CD4-positive, alpha-beta memory T cell (primary cell): ENCODE results near the gene CAMK2G. TPM values are rescaled to one million over a fixed set of nuclear protein-coding genes. Genes with fewer than 3 reads are reported as not detected.

ENCODE experiments used
- CTCF ChIA-PET: fragments of 350-600 bp; sonication (Branson Sonifier 250); formaldehyde crosslinking; loops from one replicate; lab custom pipeline; 2021; ENCODE audit warnings: inconsistent platforms; ENCODE audit not compliant: partially characterized antibody; lab: Charles Lee
- POLR2A ChIA-PET: fragments of 350-600 bp; sonication (Branson Sonifier 250); formaldehyde crosslinking; loops from one replicate; lab custom pipeline; 2021; ENCODE audit not compliant: partially characterized antibody; lab: Charles Lee
- DNase-seq, 5 donors: peaks; one replicate each; pipeline versions ENCODE4 v3.0.0 to v3.0.0-alpha.2; 2020 to 2022; ENCODE audit warnings: mixed read lengths in 1 of 5
- H3K27ac ChIP-seq: one replicate; pipeline ENCODE4 v1.7.0; 2013; ENCODE audit warnings: low read depth, low read length
- H3K27me3 ChIP-seq: 2 replicates; pipeline ENCODE4 v1.7.0; 2013; ENCODE audit warnings: mild to moderate bottlenecking, low read length, moderate library complexity; ENCODE audit not compliant: insufficient read depth
- H3K36me3 ChIP-seq: 2 replicates; pipeline ENCODE4 v1.7.0; 2013; ENCODE audit warnings: mild to moderate bottlenecking, low read length, moderate library complexity; ENCODE audit not compliant: insufficient read depth
- H3K4me1 ChIP-seq: 2 replicates; pipeline ENCODE4 v1.7.0; 2013; ENCODE audit warnings: mild to moderate bottlenecking, low read length, moderate library complexity; ENCODE audit not compliant: insufficient read depth
- H3K4me3 ChIP-seq, 2 donors: one replicate each; pipeline ENCODE4 v1.7.0; 2013; ENCODE audit warnings: low read length in 2 of 2, mild to moderate bottlenecking in 1 of 2
- H3K9me3 ChIP-seq, 2 donors: one replicate each; pipeline ENCODE4 v1.7.0; 2013; ENCODE audit warnings: low read length in 2 of 2, control low read depth in 1 of 2; ENCODE audit not compliant: control insufficient read depth in 1 of 2
- H3K27ac Mint-ChIP-seq, 7 donors: one replicate each; pipeline ENCODE4 v1.8.0; 2020 to 2021; ENCODE audit warnings: mixed read lengths in 7 of 7, mild to moderate bottlenecking in 6 of 7, inconsistent platforms in 3 of 7, moderate library complexity in 3 of 7
- H3K27me3 Mint-ChIP-seq, 2 donors: one replicate each; pipeline ENCODE4 v1.8.0; 2020 to 2021; ENCODE audit warnings: mixed read lengths in 2 of 2
- H3K36me3 Mint-ChIP-seq, 2 donors: one replicate each; pipeline ENCODE4 v1.8.0; 2020 to 2021; ENCODE audit warnings: mixed read lengths in 2 of 2, inconsistent platforms in 1 of 2, mild to moderate bottlenecking in 1 of 2
- H3K4me1 Mint-ChIP-seq, 4 donors: one replicate each; pipeline ENCODE4 v1.8.0; 2020 to 2021; ENCODE audit warnings: mixed read lengths in 4 of 4, mild to moderate bottlenecking in 1 of 4
- H3K4me3 Mint-ChIP-seq, 8 donors: one replicate each; pipeline ENCODE4 v1.8.0; 2020 to 2021; ENCODE audit warnings: mixed read lengths in 8 of 8, mild to moderate bottlenecking in 7 of 8, moderate library complexity in 6 of 8, inconsistent platforms in 3 of 8
- H3K9me3 Mint-ChIP-seq, 8 donors: one replicate each; pipeline ENCODE4 v1.8.0; 2020 to 2021; ENCODE audit warnings: mixed read lengths in 8 of 8, mild to moderate bottlenecking in 5 of 8, inconsistent platforms in 3 of 8, moderate library complexity in 1 of 8
- intact Hi-C: fragments of 100-400 bp; cut with micrococcal nuclease; formaldehyde crosslinking; loops from one replicate; pipeline ENCODE4 v1.15.1; 2023
- polyA plus RNA-seq, 2 donors: library from polyadenylated mRNA; unstranded; fragments of 300-500 nt; fragmentation: Illumina TruSeq; gene quantifications; one replicate each; pipeline ENCODE4 v1.2.3, GENCODE V29; 2021
- total RNA-seq, 2 experiments: library from RNA; stranded (reverse); gene quantifications; one replicate each; pipeline ENCODE4 v1.2.3, GENCODE V29; 2021

CAMK2G gene
- total and polyA plus RNA-seq, 4 experiments from 2014 or later = 3.8 to 70.4 (median 36.0) TPM

DNA sequence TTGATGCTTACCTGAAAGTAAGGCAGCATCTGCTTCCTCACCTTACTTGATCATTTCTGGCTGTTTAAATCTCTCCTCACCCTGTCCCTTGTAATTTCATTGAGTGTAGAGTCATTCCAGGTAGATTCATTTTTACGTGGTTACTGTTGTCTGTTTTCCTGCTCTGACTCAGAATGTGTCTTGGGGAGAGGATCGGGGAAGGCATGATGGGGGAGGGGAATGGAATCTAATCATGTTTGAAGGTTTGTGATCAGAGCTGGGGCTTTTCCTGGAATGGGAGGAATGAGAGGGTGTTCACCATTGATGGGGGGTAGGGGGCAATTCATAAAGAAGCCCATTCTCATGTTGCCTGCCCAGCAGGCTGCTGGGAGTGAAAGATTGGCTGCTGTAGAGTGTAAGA is 111.4 kb downstream of the CAMK2G start:
- intact Hi-C loops = no loop called here
- no peak overlapping the region for H3K4me3 ChIP-seq
- no peak for DNase-seq
- H3K27ac ChIP-seq = peak overlapping the region; percentile 45
- ChIA-PET CTCF (interaction anchor here (1.2 to 11.0 kb wide), 4 partner anchors 9 to 18 kb away, joined by 3 to 101 read pairs (median 6); partner anchors contain the start of gene CHCHD1), POLR2A (interaction anchor here (1.0 to 6.4 kb wide), 3 partner anchors 9 to 23 kb away, joined by 3 to 73 read pairs (median 3); a partner anchor contains a TSS)
- peak overlapping the region; percentile 73 to 92 (median 85) for H3K27ac Mint-ChIP-seq
- H3K9me3 Mint-ChIP-seq = peaks cover 0 to 2% (median 0%) of the 10 kb centered on the region in 8 donors
- peaks cover 69 to 86% of the 10 kb centered on the region in 2 donors for H3K36me3 Mint-ChIP-seq
- H3K27me3 ChIP-seq = no peaks in the 10 kb centered on the region
- no peaks in the 10 kb centered on the region for H3K9me3 ChIP-seq
- peaks cover 25 to 48% (median 37%) of the 10 kb centered on the region in 4 donors for H3K4me1 Mint-ChIP-seq
- no peak overlapping the region for H3K4me3 Mint-ChIP-seq
- H3K4me1 ChIP-seq = peaks cover 51% of the 10 kb centered on the region
- H3K27me3 Mint-ChIP-seq = no peaks in the 10 kb centered on the region
- peaks cover 70% of the 10 kb centered on the region for H3K36me3 ChIP-seq

Other genes with a start within 250 kb of the CAMK2G start
- gene MYOZ1, start 233.1 kb downstream of the CAMK2G start, total RNA-seq = not detected
- gene MYOZ1, start 233.1 kb downstream of the CAMK2G start, polyA plus RNA-seq = not detected
- not detected for gene SYNPO2L, start 218.5 kb downstream of the CAMK2G start, total RNA-seq
- not detected for gene SYNPO2L, start 218.5 kb downstream of the CAMK2G start, polyA plus RNA-seq
- 10 to 100 TPM; 13.6 to 15.3 TPM for gene AGAP5, start 176.4 kb downstream of the CAMK2G start, total RNA-seq
- under 1 TPM in 1 of 2 donors, not detected in 1; 0.15 TPM for gene AGAP5, start 176.4 kb downstream of the CAMK2G start, polyA plus RNA-seq
- 100 to 1,000 TPM; 126 to 127 TPM for gene SEC24C, start 130.2 kb downstream of the CAMK2G start, total RNA-seq
- 10 to 100 TPM; 32.5 to 68.6 TPM for gene SEC24C, start 130.2 kb downstream of the CAMK2G start, polyA plus RNA-seq
- gene CHCHD1, start 92.5 kb downstream of the CAMK2G start, total RNA-seq = 10 to 100 TPM; 21.8 to 24.0 TPM
- 10 to 100 TPM; 33.1 to 56.0 TPM for gene CHCHD1, start 92.5 kb downstream of the CAMK2G start, polyA plus RNA-seq
- gene ZSWIM8, start 88.9 kb downstream of the CAMK2G start, total RNA-seq = 100 to 1,000 TPM in 1 of 2 experiments, 10 to 100 TPM in 1; 93.3 to 100 TPM
- gene ZSWIM8, start 88.9 kb downstream of the CAMK2G start, polyA plus RNA-seq = 10 to 100 TPM in 1 of 2 donors, 1 to 10 TPM in 1; 4.5 to 24.6 TPM
- 10 to 100 TPM; 84.8 to 87.7 TPM for gene NDST2, start 63.0 kb downstream of the CAMK2G start, total RNA-seq
- gene NDST2, start 63.0 kb downstream of the CAMK2G start, polyA plus RNA-seq = 10 to 100 TPM; 14.4 to 33.7 TPM
- gene PLAU, start 36.6 kb upstream of the CAMK2G start, total RNA-seq = under 1 TPM; 0.64 to 0.91 TPM
- not detected for gene PLAU, start 36.6 kb upstream of the CAMK2G start, polyA plus RNA-seq
- gene VCL, start 123.6 kb upstream of the CAMK2G start, total RNA-seq = 10 to 100 TPM; 29.6 TPM
- 10 to 100 TPM; 48.2 to 60.3 TPM for gene VCL, start 123.6 kb upstream of the CAMK2G start, polyA plus RNA-seq